Measurements from ENCODE around the gene SLC12A4. TPM values are rescaled to one million over a fixed set of nuclear protein-coding genes. Genes with fewer than 3 reads are reported as not detected.

Gene SLC12A4
- total RNA-seq, 2 experiments from 2014 or later: 15.1 to 17.7 TPM

DNA sequence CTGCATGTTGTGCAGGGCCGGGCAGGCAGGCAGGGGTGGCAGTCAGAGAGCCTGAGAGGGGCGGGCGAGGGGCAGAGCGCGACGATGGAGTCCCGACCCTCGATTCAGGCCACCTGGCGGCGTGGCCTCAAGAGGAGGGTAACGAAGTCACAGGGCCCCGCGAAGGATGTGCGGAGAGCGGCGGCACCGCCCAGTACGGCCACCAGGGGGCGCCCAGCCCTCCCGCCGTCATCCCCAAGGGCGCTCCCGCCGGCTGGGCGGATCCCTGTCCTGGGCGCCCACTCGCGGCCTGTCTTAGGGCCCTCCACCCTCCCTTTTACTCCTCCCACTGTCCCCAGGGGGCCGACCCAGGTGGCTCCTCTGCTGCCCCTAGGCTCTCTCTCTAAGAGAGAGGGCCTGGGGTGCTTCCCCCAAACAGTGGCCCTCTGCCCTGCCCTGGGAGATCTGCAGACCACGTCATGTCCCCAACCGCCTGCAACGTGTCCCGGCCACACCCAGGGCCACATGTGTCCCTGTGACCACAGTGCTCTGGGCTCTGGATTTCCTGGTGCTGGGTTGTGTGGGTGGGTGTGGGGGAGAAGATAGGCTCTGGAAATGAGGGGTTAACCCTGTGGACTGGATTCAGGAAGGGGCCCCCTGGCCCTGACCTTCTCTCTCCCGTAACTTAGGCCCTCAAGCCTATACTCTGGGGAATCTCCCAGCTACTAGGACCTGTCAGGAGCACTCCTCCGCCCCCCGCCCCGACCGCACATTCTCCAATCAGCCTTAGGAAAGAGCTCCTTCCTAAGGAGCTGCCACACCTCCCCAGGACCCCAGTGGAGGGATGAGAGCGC, 25.0 kb upstream of the SLC12A4 start:
- Mint-ChIP-seq H3K9me3 (no peaks in the 10 kb centered on the region), H3K27me3 (no peaks in the 10 kb centered on the region), H3K4me1 (ENCODE audit: low read depth) (peaks cover 36% of the 10 kb centered on the region), H3K36me3 (ENCODE audit: low read depth) (peaks cover 27% of the 10 kb centered on the region), H3K4me3 (peak overlapping the region; percentile 89), H3K27ac (peak overlapping the region; percentile 93)
- Histone ChIP-seq H3K4me3 (ENCODE audit: low read length) (peak overlapping the region; percentile 63), H3K4me1 (ENCODE audit: insufficient read depth, low read length) (peaks cover 55% of the 10 kb centered on the region), H3K9me3 (ENCODE audit: control insufficient read depth in 1 of 2, insufficient read depth in 1 of 2, low read length in 2 of 2) (peaks cover 0 to 12% of the 10 kb centered on the region in 2 experiments), H3K27me3 (ENCODE audit: control insufficient read depth in 1 of 2, insufficient read depth in 2 of 2, low read length in 2 of 2) (no peaks in the 10 kb centered on the region), H3K36me3 (ENCODE audit: insufficient read depth, low read length) (peaks cover 21% of the 10 kb centered on the region), H3K27ac (ENCODE audit: low read depth in 1 of 2, low read length in 2 of 2) (peak overlapping the region; percentile 76 to 90)
- CTCF ChIA-PET: interaction anchor here (0.6 to 1.2 kb wide), 2 partner anchors 48 to 211 kb away, joined by 3 to 12 read pairs; no protein-coding TSS in a partner anchor
- peak; percentile 69 to 93 (median 78) for DNase-seq
- peak; percentile 91 for ATAC-seq (ENCODE audit: poor library complexity)
- intact Hi-C loops (cut with DNase I, micrococcal nuclease): loop anchor here (1.0 to 2.0 kb wide), 4 partner anchors 29 to 237 kb away; partner anchors contain the start of genes DDX28 (in 2 of the 2) and DUS2 (in 2 of the 2)
- TF ChIP-seq CTCF (IDR thresholded peaks at IDR 0.05): peak; percentile 92
- POLR2A ChIA-PET: interaction anchor here (0.8 to 3.0 kb wide), 5 partner anchors 12 to 333 kb away, joined by 3 to 23 read pairs (median 5); partner anchors contain the start of genes ACD, DDX28, DUS2 and PSMB10

- no peaks in the 10 kb centered on the region for H3K27me3 ChIP-seq (ENCODE audit: control insufficient read depth in 1 of 2, insufficient read depth in 2 of 2, low read length in 2 of 2)
- ATAC-seq (ENCODE audit: poor library complexity) (no peak), DNase-seq (no peak)
- H3K36me3 Mint-ChIP-seq (ENCODE audit: low read depth): peaks cover 27% of the 10 kb centered on the region
- no peaks in the 10 kb centered on the region for H3K27me3 Mint-ChIP-seq
- peak overlapping the region; percentile 15 for H3K4me3 Mint-ChIP-seq
- no peaks in the 10 kb centered on the region for H3K9me3 Mint-ChIP-seq
- intact Hi-C loops (cut with DNase I, micrococcal nuclease): loop anchor here (1.0 to 2.0 kb wide), 4 partner anchors 30 to 238 kb away; partner anchors contain the start of genes DDX28 (in 2 of the 2) and DUS2 (in 2 of the 2)
- H3K4me1 ChIP-seq (ENCODE audit: insufficient read depth, low read length): peaks cover 50% of the 10 kb centered on the region
- H3K27ac Mint-ChIP-seq: peak overlapping the region; percentile 93
- POLR2A ChIA-PET: interaction anchor here (1.1 to 1.7 kb wide), 3 partner anchors 11 to 48 kb away, joined by 4 to 6 read pairs (median 4); no protein-coding TSS in a partner anchor
- H3K4me1 Mint-ChIP-seq (ENCODE audit: low read depth): peaks cover 39% of the 10 kb centered on the region
- peaks cover 21% of the 10 kb centered on the region for H3K36me3 ChIP-seq (ENCODE audit: insufficient read depth, low read length)
- H3K4me3 ChIP-seq (ENCODE audit: low read length): peak overlapping the region; percentile 63
- H3K27ac ChIP-seq (ENCODE audit: low read depth in 1 of 2, low read length in 2 of 2): peak overlapping the region; percentile 70 to 76
- CTCF ChIA-PET: no interaction called here
- peaks cover 0 to 5% of the 10 kb centered on the region in 2 experiments for H3K9me3 ChIP-seq (ENCODE audit: control insufficient read depth in 1 of 2, insufficient read depth in 1 of 2, low read length in 2 of 2)
- TF ChIP-seq CTCF (IDR thresholded peaks at IDR 0.05): no peak
Measured at GRCh38 chr16:67992661-67993206, 24.3 kb upstream of the SLC12A4 start.

- Mint-ChIP-seq H3K4me3 (no peak overlapping the region), H3K9me3 (no peaks in the 10 kb centered on the region), H3K4me1 (ENCODE audit: low read depth) (peaks cover 30% of the 10 kb centered on the region), H3K27ac (peak overlapping the region; percentile 60), H3K27me3 (no peaks in the 10 kb centered on the region), H3K36me3 (ENCODE audit: low read depth) (peaks cover 9% of the 10 kb centered on the region)
- intact Hi-C loops (cut with DNase I, micrococcal nuclease): no loop called here
- ChIA-PET POLR2A (interaction anchor here (1.2 kb wide), 1 partner anchor 55 kb away, joined by 7 read pairs; no protein-coding TSS in a partner anchor), CTCF (no interaction called here)
- no peaks in the 10 kb centered on the region for H3K27me3 ChIP-seq (ENCODE audit: control insufficient read depth in 1 of 2, insufficient read depth in 2 of 2, low read length in 2 of 2)
- H3K27ac ChIP-seq (ENCODE audit: low read depth in 1 of 2, low read length in 2 of 2): peak overlapping the region in 1 of 2 donors; percentile 11
- DNase-seq: no peak
- peaks cover 31% of the 10 kb centered on the region for H3K4me1 ChIP-seq (ENCODE audit: insufficient read depth, low read length)
- H3K4me3 ChIP-seq (ENCODE audit: low read length): no peak overlapping the region
- no peak for ATAC-seq (ENCODE audit: poor library complexity)
- no peak for TF ChIP-seq CTCF (IDR thresholded peaks at IDR 0.05)
- H3K9me3 ChIP-seq (ENCODE audit: control insufficient read depth in 1 of 2, insufficient read depth in 1 of 2, low read length in 2 of 2): no peaks in the 10 kb centered on the region
- H3K36me3 ChIP-seq (ENCODE audit: insufficient read depth, low read length): peaks cover 17% of the 10 kb centered on the region
Measured at GRCh38 chr16:67990018-67990386, 21.6 kb upstream of the SLC12A4 start.
